Upper lobe of right lung (tissue), 1 donor: ENCODE measurements around the gene GRAMD2A. TPM values are rescaled to one million over a fixed set of nuclear protein-coding genes. Genes with fewer than 3 reads are reported as not detected.

Experiments used
- ATAC-seq: fragments of 200-7000 bp; cut with Tn5 transposase; one replicate; pipeline ENCODE4 v1.9.1; 2020; ENCODE audit warnings: mild to moderate bottlenecking, moderate library complexity
- DNase-seq: peaks from one replicate; pipeline ENCODE4 v3.0.0-alpha.2; 2020
- H3K27ac ChIP-seq: fragments of 200-600 bp; one replicate; pipeline ENCODE4 v1.8.0; 2022
- H3K27me3 ChIP-seq: fragments of 200-600 bp; one replicate; pipeline ENCODE4 v1.8.0; 2022; ENCODE audit warnings: mild to moderate bottlenecking
- H3K36me3 ChIP-seq: fragments of 200-600 bp; one replicate; pipeline ENCODE4 v1.8.0; 2022
- H3K4me1 ChIP-seq: fragments of 200-600 bp; one replicate; pipeline ENCODE4 v1.8.0; 2022
- H3K4me3 ChIP-seq: fragments of 200-600 bp; one replicate; pipeline ENCODE4 v1.8.0; 2022; ENCODE audit warnings: mild to moderate bottlenecking
- H3K9me3 ChIP-seq: fragments of 200-600 bp; one replicate; pipeline ENCODE4 v1.8.0; 2022
- intact Hi-C: fragments of 100-400 bp; cut with DNase I; formaldehyde crosslinking; loops from one replicate; pipeline ENCODE4 v1.11.0; 2022
- total RNA-seq: library from RNA; stranded (reverse); fragmentation: NEBNext Ultra II Directional; extraction: Animal tissue kit (Norgen Biotek cat#: 25700); gene quantifications from one replicate; pipeline ENCODE4 v1.2.1, GENCODE V29; 2021
- TF ChIP-seq, protein P1 (sequence below): fragments of 200-600 bp; IDR thresholded peaks from one replicate; pipeline ENCODE4 v1.8.0; 2022; ENCODE audit warnings: antibody characterized with exemption
- donor health status: DM: no; HTN: yes; CAD: no; lungs with severe emphysema.

Gene GRAMD2A
- total RNA-seq, 1 donor from 2014 or later: 27.4 TPM

DNA sequence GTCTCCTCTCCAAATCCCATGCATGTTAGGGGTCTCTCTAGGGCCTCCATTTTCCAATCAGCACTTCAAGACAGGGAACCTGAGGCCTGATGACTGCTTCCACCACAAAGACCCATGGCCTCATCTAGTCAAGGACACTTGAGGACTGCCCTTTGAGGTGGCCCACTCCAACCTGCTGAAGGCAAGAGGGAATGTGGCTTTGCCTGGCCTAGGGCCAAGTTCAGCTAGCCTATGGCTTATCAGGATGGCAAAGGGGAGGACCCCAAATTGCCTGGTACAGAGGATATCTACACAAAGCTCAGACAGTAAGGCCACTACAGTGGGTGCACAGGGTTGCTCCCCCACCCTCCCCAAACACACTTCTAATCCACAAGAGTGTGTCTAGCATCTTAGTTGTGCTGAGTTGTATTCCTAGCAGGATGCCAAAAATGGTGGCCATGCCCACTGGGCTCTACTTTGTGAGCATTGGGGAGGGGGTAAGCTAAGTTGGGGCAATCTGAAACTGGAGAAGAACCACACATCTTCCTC is 10.0 kb upstream of the GRAMD2A start:
- H3K4me1 ChIP-seq: no peaks in the 10 kb centered on the region
- DNase-seq (no peak), ATAC-seq (no peak)
- TF ChIP-seq, protein P1, sequence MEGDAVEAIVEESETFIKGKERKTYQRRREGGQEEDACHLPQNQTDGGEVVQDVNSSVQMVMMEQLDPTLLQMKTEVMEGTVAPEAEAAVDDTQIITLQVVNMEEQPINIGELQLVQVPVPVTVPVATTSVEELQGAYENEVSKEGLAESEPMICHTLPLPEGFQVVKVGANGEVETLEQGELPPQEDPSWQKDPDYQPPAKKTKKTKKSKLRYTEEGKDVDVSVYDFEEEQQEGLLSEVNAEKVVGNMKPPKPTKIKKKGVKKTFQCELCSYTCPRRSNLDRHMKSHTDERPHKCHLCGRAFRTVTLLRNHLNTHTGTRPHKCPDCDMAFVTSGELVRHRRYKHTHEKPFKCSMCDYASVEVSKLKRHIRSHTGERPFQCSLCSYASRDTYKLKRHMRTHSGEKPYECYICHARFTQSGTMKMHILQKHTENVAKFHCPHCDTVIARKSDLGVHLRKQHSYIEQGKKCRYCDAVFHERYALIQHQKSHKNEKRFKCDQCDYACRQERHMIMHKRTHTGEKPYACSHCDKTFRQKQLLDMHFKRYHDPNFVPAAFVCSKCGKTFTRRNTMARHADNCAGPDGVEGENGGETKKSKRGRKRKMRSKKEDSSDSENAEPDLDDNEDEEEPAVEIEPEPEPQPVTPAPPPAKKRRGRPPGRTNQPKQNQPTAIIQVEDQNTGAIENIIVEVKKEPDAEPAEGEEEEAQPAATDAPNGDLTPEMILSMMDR: no peak
- H3K4me3 ChIP-seq: no peak overlapping the region
- intact Hi-C loops: loop anchor here (10.0 kb wide), 1 partner anchor 77 kb away; no protein-coding TSS in a partner anchor
- no peaks in the 10 kb centered on the region for H3K9me3 ChIP-seq
- H3K27me3 ChIP-seq: no peaks in the 10 kb centered on the region
- H3K27ac ChIP-seq: no peak overlapping the region
- peaks cover 100% of the 10 kb centered on the region for H3K36me3 ChIP-seq

DNA sequence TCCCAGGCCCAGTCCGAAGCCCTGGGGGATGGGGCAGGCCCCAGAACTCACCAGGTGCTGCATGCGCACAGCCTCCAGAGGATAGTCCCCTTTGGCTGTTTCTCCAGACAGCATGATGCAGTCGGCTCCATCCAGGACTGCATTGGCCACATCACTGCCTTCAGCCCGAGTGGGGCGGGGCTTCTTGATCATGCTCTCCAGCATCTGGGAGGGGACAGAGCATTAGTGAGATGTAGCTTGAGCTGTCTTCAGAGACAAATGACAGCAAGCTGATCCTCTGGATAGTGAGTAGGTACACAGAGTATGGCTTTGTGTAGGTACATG is 9.1 kb upstream of the GRAMD2A start:
- ATAC-seq: no peak
- DNase-seq: no peak
- no peaks in the 10 kb centered on the region for H3K27me3 ChIP-seq
- TF ChIP-seq, protein P1: no peak
- H3K36me3 ChIP-seq: peaks cover 100% of the 10 kb centered on the region
- no peaks in the 10 kb centered on the region for H3K9me3 ChIP-seq
- no peaks in the 10 kb centered on the region for H3K4me1 ChIP-seq
- no peak overlapping the region for H3K4me3 ChIP-seq
- H3K27ac ChIP-seq: no peak overlapping the region
- intact Hi-C loops: loop anchor here (10.0 kb wide), 1 partner anchor 78 kb away; no protein-coding TSS in a partner anchor

DNA sequence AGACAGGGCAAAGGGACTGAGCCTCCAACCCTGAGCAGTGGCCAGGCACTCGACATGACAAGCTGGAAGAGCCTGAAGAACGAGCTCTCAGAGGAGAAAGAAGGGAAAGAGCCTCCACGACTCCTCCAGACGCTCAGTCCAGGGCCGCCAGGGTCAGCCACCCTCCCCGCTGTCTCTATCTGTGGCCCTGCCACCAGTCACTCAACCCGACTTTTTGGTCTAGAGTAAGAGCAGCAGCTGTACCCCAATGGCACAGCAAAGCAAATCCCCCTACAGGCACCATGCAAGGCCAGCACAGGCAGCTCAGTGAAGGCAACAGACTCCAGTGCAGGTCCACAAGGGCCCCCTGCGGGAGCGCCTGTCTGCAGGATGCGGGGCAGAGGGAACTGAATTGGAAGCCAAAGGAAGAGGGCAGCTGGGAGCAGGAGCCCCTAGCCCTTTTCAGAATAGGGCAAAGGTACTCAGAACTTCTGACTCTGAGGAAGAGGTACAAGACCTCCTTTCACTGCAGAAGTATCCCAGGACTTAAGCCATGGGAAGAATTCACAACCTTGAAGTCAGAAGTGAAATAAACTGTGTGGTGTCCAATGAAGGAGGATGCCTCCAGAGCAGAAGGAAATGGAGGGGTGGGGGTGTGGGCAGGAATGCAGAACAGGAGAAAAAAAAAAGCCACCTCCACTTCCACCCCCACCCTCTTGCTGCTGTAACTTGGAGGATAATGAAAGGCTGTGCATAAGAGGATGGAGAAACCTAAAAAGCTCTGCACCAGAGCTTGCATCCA is 8.5 kb upstream of the GRAMD2A start:
- no peaks in the 10 kb centered on the region for H3K27me3 ChIP-seq
- H3K36me3 ChIP-seq: peaks cover 100% of the 10 kb centered on the region
- ATAC-seq (no peak), DNase-seq (no peak)
- no peak overlapping the region for H3K27ac ChIP-seq
- TF ChIP-seq, protein P1: no peak
- intact Hi-C loops: loop anchor here (10.0 kb wide), 1 partner anchor 79 kb away; no protein-coding TSS in a partner anchor
- no peaks in the 10 kb centered on the region for H3K9me3 ChIP-seq
- H3K4me3 ChIP-seq: no peak overlapping the region
- H3K4me1 ChIP-seq: no peaks in the 10 kb centered on the region

DNA sequence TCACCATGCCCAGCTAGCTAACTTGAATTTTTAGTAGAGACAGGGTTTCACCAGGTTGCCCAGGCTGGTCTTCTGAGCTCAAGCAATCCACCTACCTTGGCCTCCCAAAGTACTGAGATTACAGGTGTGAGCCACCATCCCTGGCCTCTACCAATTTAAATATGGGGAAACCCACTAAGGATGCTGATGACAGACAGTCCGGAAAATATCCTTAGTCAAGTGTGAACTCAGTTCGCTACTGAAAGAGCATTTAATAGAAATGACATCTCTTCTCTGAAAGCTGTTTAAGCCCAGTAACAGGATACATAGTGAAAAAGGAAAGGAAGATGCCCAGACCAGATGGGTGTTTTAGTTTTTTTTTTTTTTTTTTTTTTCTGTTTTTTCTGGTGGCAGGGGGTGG is 7.7 kb upstream of the GRAMD2A start:
- Histone ChIP-seq H3K4me3 (no peak overlapping the region), H3K4me1 (no peaks in the 10 kb centered on the region), H3K36me3 (peaks cover 99% of the 10 kb centered on the region), H3K27ac (no peak overlapping the region), H3K9me3 (no peaks in the 10 kb centered on the region), H3K27me3 (no peaks in the 10 kb centered on the region)
- DNase-seq (no peak), ATAC-seq (no peak)
- TF ChIP-seq, protein P1: no peak
- intact Hi-C loops: loop anchor here (10.0 kb wide), 1 partner anchor 80 kb away; no protein-coding TSS in a partner anchor

DNA sequence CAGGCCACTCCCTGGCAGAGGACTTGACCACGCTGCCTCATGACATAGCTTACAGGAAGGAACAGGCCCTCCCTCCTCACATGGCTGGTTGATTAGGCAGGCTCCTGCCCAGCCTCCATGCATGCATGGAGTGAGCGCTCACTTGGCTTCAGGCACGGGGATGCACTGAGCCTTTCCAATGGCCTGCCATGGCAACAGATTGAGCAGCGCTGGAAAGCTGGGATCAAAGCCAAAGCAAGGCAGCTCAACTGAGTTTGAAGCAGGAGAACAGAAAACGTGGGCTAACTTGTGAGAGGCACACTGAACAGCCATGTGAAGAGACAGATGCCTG is 5.9 kb upstream of the GRAMD2A start:
- ATAC-seq (peak; percentile 47), DNase-seq (no peak)
- no peaks in the 10 kb centered on the region for H3K27me3 ChIP-seq
- intact Hi-C loops: loop anchor here (10.0 kb wide), 1 partner anchor 81 kb away; no protein-coding TSS in a partner anchor
- H3K4me3 ChIP-seq: no peak overlapping the region
- peaks cover 14% of the 10 kb centered on the region for H3K4me1 ChIP-seq
- peaks cover 96% of the 10 kb centered on the region for H3K36me3 ChIP-seq
- TF ChIP-seq, protein P1: no peak
- H3K27ac ChIP-seq: no peak overlapping the region
- no peaks in the 10 kb centered on the region for H3K9me3 ChIP-seq
